H1 (cell line): ENCODE results near the gene FBXL16. TPM values are rescaled to one million over a fixed set of nuclear protein-coding genes. Genes with fewer than 3 reads are reported as not detected.

Source experiments
- BCL11A ChIP-seq, 2 experiments: IDR thresholded peaks; one replicate each; pipeline ENCODE4 v1.6.1; 2011; ENCODE audit warnings: low read depth in 2 of 2, low read length in 2 of 2, mild to moderate bottlenecking in 2 of 2
- CTCF ChIP-seq, 3 experiments: IDR thresholded peaks; 1 replicate in 2 of 3; 2 replicates in 1 of 3; pipeline versions ENCODE4 v1.5.1 to v1.6.1; 2011; ENCODE audit warnings: low read length in 3 of 3, mild to moderate bottlenecking in 3 of 3, inconsistent platforms in 2 of 3, low read depth in 1 of 3, moderate library complexity in 1 of 3; ENCODE audit not compliant: insufficient read depth in 1 of 3; ENCODE audit errors: control extremely low read depth in 1 of 3
- SAP30 ChIP-seq: fragments of 300-600 bp; sonication (generic); IDR thresholded peaks from 2 replicates; pipeline ENCODE4 v1.7.1; 2012; ENCODE audit warnings: low read length, moderate library complexity, mild to moderate bottlenecking, inconsistent platforms; ENCODE audit not compliant: insufficient read depth, insufficient replicate concordance
- polyA plus RNA-seq, 7 experiments: library from polyadenylated mRNA; depleted of rRNA in 3 of 7; stranded (reverse) in 5 of 7; unstranded in 2 of 7; fragments of >200 nt in 5 of 7; fragments of 200-250 nt in 2 of 7; gene quantifications; 1 replicate in 5 of 7; 2 replicates in 1 of 7; 4 replicates in 1 of 7; pipeline versions ENCODE4 v1.2.1 to v1.2.3, GENCODE V29; 2011 to 2013; ENCODE audit warnings: missing spikeins in 2 of 7, mixed read lengths in 2 of 7
- total RNA-seq: library from RNA; stranded (reverse); fragmentation: NEBNext Ultra II Directional; extraction: Animal tissue kit (Norgen Biotek cat#: 25700); gene quantifications from 2 replicates; pipeline ENCODE4 v1.2.1, GENCODE V29; 2021

The FBXL16 gene
- total and polyA plus RNA-seq, 2 of the 8 experiments (the other 6 are each of a cell fraction or from before 2014, with no cell fraction given) = 12.5 to 12.8 TPM

- TF ChIP-seq CTCF (IDR thresholded peaks at IDR 0.05; ENCODE audit: control extremely low read depth in 1 of 3, insufficient read depth in 1 of 3, low read depth in 1 of 3, low read length in 3 of 3) (no peak), SAP30 (no peak), BCL11A (IDR thresholded peaks at IDR 0.05; ENCODE audit: low read depth in 2 of 2, low read length in 2 of 2) (no peak)
These were observed 59.5 kb downstream of the FBXL16 start (continued) for GRCh38 chr16:645852-646678.
